Measurements from ENCODE around the gene MTCL1.
A peak's percentile ranks its signal among the peaks of the same experiment; 100 is the strongest.

DNA sequence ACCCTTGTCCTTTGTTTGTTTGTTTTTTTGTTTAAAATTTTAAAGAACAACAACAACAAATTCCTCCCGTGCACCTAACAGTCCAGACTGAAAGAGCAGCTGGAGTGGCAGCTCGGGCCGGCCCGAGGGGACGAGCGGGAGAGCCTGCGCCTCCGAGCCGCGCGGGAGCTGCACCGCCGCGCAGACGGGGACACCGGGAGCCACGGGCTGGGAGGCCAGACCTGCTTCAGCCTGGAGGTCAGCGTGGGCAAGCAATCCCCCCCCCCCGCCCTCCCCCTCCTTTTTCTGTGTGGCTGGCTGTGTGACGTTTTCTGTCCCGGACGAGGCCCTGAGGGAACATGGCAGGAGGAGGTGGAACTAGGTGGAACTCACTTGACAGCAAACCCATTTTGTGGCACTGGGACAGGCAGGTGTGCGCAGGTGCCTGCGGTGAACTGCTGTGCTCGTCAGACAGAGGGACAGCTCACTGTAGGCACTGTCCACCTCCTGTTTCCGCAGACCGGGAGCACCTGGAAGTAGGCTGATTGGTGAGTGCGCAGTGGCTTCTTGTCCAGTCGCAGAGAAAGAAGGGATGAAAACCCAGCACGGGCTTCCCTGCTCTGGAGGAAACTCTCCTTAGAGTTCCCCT lies 80.6 kb downstream of the MTCL1 start:
- peak in 1 of 3 donors; percentile 2 for TF ChIP-seq POLR2A (IDR thresholded peaks at IDR 0.05)
- TF ChIP-seq, protein P1, sequence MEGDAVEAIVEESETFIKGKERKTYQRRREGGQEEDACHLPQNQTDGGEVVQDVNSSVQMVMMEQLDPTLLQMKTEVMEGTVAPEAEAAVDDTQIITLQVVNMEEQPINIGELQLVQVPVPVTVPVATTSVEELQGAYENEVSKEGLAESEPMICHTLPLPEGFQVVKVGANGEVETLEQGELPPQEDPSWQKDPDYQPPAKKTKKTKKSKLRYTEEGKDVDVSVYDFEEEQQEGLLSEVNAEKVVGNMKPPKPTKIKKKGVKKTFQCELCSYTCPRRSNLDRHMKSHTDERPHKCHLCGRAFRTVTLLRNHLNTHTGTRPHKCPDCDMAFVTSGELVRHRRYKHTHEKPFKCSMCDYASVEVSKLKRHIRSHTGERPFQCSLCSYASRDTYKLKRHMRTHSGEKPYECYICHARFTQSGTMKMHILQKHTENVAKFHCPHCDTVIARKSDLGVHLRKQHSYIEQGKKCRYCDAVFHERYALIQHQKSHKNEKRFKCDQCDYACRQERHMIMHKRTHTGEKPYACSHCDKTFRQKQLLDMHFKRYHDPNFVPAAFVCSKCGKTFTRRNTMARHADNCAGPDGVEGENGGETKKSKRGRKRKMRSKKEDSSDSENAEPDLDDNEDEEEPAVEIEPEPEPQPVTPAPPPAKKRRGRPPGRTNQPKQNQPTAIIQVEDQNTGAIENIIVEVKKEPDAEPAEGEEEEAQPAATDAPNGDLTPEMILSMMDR (IDR thresholded peaks at IDR 0.05): no peak
